Measurements from ENCODE around the gene SH3RF1.
"Not testable (repeated sequence)": the region's sequence is repeated elsewhere in the genome, so short reads cannot be mapped to it uniquely, and the experiment has no call there.

Gene SH3RF1

DNA sequence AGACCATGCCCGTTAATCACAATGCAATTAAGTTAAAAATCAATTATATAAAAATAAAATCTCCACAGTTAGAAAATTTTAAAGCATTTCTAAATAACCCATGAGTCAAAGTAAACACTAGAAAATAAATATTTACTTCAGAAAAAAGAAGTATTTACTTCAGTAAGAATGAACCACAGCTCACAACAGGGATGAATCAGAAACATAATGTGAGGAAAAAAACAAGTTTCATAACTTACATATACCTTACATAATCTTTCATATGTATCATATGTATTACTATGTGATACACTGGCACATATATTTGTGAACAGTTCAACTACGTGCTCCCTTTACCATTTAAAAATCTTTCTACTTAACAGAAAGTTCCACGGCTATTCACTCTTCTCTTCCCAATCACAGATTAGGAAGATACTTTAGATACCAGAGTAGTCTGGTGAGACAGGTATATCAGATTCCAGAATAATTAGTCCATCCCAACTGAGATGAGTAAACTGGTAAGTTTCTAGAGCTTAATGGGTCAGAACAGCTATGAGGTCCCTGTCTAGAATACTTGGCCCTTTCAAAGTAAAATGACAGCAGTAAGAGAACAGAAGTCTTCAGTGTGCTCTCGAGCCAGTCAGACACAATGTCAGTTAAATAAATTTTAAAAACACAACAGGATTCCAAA lies 70.3 kb downstream of the SH3RF1 start:
- no peak for DNase-seq

DNA sequence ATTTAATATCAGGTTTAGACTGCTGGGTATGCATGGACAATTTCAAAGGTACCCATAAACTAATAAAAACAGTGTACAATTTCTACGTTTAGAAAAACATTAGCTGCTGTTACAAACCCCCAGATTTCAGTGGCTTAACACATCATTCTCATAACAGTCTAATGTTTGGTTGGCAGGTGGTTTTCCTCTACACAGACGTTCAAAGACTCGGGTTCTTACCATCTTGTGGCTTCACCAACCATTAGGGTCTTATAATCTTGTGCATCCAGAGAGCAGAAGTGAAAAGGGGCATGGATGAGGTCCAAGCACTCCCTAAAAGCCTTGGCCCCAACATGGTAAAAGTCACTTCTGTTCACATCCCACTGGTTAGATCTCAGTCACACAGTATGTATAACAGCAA lies 71.6 kb downstream of the SH3RF1 start:
- no peak for DNase-seq

DNA sequence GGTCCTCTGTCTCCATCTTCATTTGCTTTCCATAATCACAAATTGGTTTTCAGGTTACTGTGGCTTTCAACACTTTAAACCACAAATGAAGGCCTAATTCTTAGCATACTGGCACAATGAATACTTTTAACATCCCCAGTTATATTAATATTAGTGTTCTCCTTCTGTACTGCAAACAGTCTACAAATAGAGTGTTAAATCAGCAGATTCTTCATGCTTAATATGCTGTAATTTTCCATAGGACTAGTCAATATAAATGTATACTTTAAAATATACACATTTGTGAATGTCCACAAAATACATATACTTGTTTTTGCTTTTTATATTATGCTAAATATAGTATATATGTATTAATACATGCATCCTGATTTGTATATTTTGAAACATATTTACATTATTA lies 72.6 kb downstream of the SH3RF1 start:
- no peak for DNase-seq

DNA sequence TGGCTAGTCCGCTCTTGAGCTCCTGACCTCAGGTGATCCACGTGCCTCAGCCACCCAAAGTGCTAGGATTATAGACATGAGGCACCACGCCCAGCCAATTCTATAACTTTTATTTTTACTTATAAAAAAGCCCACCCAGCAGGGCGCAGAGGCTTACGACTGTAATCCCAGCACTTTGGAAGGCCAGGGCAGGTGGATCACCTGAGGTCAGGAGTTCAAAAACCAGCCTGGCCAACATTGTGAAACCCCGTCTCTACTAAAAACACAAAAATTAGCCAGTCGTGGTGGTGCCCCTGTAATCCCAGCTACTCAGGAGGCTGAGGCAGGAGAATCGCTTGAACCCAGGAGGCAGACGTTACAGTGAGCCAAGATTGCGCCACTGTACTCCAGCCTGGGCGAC lies 73.5 kb downstream of the SH3RF1 start:
- DNase-seq: not testable (repeated sequence)

DNA sequence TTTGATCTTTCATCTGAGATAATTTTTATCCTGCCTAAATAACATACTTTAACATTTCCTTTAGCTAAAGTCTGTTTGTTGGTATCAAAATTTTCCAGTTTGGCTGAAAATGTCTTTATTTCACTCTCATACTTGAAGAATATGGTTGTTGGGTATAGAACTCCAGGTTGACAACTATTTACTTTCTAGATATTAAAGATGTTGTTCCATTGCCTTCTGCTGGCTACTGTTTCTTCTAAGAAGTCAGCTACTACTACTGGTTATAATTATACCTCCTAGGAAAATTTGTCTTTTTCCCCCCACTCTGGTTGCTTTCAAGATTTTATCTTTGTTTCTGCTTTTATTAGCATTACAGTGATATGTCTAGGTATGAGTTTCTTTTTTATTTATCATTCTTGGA lies 75.7 kb downstream of the SH3RF1 start:
- no peak for DNase-seq

DNA sequence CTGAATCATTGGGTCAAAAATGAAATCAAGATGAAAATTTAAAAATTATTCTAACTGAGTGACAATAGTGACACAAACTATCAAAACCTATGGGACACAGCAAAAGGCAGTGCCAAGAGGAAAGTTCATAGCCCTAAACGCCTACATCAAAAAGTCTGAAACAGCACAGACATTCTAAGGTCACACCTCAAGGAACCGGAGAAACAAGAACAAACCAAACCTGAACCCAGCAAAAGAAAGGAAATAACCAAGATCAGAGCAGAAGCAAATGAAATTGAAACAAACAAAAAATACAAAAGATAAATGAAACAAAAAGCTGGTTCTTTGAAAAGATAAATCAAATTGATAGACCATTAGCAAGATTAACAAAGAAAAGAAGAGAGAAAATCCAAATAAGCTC lies 80.8 kb downstream of the SH3RF1 start:
- DNase-seq: not testable (repeated sequence)

DNA sequence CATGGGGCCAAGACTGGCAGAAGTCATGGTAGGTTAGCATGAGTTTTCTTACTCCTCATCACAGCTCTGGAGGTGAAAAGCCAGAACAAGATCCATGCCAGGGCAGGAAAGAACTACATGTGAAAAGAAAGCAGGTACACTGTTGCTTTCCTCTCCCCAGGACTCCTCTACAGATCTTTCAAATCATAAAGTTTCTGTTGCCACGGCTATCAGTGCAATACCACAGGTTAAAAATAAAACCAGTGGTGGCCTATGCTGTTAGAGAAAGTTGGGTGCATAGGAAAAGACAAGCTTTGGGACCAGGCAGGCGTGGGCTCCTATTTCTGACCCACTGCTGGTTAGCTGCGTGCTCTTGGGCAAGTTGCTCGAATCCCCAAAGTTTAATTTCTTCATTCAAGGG lies 81.4 kb downstream of the SH3RF1 start:
- no peak for DNase-seq

DNA sequence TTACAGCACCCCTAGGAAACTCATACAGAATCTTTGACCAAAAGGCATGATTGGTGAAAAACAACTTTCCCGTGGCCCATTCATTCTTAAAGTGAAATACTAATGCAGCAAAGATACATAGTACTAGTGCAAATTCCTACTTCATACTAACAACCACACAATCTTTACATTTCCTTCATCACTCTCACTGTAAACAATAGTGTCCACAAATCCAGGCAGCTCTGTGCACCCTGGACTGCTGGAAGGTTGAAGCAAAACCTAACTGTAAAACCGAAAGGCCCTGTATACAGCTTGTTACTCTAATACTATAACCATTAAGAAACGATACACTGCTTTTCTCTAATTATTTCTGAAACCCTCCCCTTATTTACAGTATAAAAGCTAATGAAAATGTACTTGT lies 82.6 kb downstream of the SH3RF1 start:
- DNase-seq: no peak

DNA sequence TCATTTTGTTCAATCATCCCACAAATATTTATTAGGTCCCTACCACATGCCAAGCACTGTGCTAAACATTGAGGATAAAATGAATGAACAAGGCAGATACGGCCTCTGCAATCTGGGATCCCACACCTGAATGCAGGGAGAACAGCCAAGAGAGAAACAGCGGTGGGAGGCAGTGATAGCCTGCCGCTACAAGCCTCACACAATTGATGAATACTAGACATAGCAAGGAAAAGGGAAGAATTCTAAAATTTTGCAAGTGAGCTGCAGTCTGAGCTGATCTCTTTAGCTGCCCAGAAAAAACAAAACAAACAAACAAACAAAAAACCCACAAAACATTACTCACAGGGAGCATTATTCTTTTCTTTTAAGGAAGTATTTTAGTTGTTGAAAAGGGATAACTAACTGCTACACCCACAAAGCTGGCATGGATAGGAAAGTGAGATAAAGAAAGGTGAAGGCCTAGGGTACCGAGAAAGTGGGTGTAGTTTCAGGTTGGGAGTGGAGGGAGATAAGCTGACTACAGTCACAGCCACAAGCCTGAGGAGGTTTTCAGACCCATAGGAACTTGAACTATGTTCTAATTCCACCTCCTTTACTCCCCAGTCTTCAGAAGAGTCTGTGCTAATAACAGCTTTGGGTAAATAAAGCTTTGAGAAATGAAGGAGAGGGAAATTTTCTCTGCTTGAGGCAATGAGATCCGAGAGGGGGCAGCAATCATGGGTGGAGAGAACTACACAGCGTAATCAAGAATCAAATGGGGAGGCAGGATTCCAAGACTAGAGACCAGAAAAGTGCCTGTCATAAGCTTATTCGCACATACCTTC lies 85.4 kb downstream of the SH3RF1 start:
- no peak for DNase-seq

DNA sequence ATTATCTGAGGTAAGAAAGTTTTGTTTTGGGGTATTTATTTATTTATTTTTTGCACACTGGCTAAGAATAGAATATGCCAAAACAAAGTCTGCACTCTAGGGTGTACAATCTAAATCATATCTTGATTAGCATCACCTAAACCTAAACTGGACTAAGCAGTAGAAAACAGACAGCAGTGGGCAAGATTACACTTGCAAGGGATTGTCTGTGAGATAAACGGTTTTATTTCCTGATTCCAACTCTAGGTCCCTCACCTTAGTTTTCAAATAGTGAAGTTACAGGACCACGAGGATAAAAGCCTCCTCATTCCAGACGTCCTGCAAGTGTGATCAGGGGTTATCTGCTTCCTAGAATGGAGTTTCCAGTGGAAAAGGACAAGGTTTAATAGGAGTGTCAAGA lies 86.1 kb downstream of the SH3RF1 start:
- DNase-seq: no peak

DNA sequence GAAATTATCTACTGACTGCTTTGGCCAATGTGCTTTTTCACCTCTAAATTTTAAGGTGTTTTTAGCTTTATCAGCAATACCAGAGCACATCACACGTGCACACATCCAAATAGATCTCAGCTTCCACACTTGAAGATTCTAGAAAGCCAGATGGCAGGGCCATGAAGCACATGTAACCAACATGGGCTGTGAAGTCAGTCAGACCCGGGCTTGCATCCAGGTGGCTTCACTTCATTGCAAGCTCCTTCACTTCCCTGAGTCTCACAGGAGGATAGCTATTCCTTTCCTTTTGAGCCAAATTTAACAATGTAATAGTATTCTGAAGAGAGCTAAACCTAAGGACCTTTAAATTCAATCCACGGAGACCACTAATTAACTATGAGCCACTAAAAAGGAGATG lies 86.5 kb downstream of the SH3RF1 start:
- no peak for DNase-seq

DNA sequence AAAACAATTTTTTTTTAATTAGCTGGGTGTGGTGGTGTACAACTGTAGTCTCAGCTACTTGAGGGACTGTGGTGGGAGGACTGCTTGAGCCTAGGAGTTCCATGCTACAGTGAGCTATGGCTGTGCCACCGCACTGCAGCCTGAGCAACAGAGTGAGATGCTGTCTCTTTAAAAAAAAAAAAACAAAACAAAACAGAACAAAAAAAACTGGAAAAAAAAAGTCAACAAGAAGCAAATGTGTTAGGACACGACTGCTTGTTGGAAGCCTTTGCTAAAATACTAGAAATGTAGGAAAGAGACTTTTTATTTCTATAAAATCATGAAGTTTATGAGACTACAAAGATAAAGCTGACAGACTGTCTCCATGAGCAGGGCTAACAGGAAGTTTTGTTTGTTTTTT lies 87.2 kb downstream of the SH3RF1 start:
- DNase-seq: no peak

DNA sequence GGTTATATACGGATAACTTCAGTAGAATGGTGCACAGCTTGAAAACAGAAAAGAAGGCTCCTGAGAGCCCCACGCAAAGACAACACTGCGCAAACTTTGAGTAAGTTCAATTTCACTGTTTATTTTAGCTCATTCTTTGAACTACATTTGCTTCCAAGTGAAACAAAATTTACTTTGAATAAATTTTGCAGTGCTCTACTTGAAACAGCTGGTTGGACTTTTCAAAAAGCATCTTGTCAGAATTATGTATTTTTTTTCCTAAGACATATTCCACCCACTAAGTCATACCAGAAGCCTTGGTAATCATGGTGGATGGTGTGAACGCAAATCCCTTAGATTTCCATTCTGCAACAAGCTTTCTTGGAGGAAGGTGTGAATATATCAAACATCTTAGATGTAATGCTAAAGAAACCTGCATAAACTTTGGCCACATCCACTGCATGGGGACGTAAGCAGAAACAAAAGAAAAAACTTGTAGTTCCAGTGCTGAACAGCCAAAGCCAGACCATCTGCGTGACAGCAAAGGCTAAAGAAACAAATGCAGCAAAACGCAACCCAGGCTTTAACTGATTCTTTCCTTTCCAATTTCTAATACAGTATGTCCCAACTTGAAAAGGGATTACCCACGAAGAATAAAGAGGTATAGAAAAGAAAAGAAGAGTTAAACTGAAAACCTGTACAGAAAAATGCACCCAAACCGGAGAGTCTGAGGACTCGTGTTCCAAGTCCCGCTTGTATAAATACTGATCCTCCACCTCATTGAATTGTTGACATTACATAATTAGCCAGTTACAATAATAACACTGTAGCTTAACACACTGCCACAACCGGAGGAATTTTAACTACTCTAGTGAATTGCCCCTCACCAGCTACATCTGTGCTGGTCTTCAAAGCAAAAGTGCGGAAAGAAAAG lies 90.9 kb downstream of the SH3RF1 start:
- DNase-seq: peak; percentile 47

DNA sequence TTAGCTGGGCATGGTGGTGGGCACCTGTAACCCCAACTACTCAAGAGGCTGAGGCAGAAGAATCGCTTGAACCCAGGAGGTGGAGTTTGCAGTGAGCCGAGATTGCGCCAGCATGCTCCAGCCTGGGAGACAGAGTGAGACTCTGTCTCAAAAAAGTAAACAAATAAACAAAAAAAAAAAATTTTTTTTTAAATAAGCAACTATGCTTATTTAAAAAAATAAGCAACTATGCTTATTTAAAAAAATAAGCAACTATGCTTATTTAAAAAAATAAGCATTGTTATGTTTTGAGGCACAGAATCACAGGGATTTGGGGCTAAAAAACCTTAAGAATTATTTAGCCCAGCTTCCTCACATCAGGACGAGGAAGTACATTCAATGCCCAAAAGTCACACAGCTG lies 92.7 kb downstream of the SH3RF1 start:
- DNase-seq: not testable (repeated sequence)

DNA sequence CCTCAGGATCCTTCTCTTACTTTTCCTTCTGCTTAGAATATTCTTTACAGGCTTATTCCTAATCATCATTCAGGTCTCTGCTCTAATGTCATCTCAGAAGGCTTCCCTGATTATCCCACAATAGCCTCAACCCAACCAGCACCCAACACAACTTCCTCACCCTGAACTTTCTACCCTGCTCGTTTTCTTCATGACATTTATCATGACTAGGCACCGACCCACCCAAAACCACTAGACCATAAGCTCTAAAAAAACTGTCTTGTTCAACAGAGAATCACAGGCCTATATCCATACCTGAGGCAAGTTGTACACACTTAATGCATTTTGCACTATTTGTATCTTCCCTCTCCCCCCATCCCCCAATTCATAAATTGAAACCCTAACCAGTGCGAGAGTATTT lies 95.3 kb downstream of the SH3RF1 start:
- no peak for DNase-seq

DNA sequence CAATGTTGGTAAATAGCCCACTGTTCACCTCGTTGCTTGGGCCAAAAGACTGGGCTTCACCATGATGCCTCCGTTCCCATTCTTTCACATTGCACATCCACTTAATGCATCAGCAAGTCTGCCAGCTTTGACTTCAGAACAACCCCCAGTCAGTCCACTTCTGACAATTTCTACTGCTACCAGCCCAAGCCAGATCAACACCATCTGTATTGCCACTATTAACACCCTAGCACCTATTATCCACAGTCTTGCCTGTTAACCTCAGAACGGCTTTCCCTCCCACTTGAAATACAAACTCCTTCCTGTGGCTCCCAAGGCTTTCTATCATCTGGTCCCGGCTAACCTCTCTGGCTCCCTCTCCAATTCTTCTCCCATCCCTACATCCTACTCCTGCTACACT lies 95.7 kb downstream of the SH3RF1 start:
- DNase-seq: no peak

DNA sequence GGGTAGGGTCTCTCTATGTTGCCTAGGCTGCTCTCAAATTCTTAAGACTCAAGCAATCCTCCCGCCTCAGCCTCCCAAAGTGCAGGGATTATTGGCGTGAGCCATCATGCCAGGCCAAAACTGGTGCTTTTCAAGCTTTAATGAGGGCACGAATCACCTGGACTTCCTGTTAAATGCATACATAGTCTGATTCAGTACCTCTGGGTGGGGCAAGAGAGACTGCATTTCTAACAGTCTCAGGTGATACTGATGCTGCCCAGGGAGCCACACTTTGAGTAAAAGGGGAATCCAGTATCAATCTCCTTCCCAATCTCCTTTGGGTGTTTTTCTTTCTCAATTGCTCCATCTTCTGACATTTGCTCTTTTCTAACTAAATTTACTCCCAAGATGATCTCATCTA lies 96.5 kb downstream of the SH3RF1 start:
- no peak for DNase-seq

DNA sequence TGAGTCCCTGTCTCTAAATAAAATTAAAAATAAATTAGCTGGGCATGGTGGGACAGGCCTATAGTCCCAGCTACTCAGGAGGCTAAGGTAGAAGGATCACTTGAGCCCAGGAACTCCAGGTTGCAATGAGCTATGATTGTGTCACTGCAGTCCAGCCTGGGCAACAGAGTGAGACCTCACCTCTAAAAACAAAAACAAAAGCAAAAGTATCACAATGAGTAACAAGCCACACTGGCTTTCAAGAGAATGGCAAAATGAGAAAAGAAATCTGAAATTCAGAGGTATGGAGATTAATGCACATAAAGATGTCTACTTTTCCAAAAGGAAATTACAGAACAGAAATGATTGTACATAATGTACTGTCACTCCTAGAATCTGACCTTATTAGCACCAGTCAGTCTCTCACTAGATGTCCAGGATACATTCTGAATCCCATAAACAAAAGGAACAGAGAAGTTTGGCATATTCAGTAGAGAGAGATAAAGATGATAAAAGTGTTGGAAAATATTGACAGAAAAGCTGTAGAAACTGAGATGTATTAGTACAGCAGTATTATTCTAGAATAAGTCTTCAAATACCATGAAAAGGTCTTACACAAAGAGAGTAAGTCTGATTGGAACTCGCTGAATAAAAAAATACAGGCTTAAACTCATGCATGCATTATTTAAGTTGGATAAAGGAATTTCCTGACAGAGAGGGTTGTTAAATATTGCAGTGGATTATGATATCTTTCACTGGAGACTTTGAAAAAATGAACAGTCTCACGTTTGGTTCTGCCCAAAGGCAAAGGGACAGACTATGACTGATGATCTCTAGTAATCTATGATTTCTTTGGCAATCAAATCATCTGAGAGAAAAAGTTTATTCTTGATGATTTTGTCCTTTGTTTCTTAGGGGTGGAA lies 102.5 kb downstream of the SH3RF1 start:
- peak; percentile 22 for DNase-seq

DNA sequence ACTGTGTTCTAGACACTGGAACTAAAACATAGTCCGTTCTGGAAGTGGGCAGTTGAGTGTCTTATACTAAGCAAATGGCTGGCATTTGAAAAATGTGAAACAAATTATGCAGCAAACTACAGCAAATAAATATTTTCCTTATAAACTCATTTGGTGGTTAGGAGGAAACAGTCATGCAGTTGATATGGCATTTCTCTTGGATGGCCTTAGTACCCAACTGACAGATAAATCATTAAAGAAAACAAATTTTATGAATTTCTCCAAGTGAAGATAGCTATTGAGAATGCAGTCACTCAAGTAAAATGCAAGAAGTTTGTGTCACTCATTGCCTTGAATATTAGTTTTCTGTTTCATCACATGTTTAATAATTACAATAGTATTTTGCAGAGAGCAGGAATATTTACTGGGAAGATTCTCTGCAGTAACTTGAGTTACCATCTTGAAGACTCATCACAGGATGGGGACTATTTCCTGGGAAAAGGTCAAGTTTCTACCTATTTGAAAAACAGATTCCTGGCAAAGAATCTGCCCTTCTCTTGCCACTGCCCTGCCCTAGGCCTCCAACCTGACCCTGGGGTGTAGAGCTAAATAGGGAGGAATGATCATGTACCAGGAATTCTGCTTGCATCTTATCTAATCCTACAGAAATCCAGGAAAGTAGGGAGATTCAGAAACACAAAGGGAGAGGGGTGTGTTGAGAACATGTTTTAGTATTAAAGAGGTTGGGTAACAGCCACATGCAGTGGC lies 105.9 kb downstream of the SH3RF1 start:
- peak; percentile 89 for DNase-seq

DNA sequence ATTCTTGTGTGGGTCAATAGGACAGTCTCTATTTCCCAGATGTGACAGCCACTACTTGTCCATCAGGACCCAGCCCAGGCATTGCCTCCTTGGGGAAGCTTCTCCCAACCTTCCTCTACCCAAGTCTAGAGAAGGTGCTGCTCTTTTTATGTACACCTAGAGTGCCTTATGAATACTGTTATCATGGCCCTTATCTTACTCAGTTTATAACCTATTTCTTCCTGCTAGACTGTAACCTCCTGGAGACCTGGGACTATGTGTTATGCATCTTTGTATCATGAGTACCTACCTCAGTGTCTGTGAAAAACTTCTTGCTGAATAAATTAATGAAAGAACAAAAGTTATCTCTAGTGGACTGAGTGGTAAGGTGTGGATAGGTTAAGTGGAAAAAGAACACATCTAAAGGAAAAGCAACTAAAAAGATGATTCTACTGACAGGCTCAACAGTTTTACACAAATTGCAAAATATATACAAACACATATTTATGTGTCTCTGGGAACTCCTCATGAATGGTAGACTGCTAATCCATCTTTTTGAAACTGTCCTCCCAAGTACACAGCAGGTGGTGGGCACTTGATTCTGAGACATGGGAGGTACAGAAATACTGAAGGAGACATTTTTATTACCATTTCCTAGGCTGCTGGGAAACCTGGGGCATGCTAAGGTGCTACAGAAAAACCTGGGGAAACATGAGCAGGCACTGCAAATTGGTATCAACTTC lies 106.6 kb downstream of the SH3RF1 start:
- no peak for DNase-seq

DNA sequence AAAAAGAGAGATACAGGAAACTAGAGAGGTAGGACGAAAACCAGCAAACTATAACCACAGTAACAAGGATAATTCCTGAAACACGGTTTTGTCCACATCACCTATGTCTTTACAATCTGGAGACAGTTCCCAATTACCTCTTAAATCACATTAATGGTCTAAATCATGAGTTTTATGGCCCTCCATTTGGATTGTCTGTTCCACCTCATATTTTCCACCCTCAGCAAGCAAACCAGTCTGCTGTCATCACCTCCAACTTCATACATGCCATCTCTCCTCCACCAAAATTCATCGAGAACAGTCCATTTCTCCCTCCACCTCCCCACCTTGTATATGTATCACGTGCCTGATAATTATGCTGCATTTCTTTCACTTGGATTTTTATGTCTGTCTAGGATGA lies 107.3 kb downstream of the SH3RF1 start:
- no peak for DNase-seq
